ENCODE data around the gene TBC1D2. TPM values are rescaled to one million over a fixed set of nuclear protein-coding genes. Genes with fewer than 3 reads are reported as not detected.

The TBC1D2 gene
- total and polyA plus RNA-seq, 4 donors, result 3.4 to 9.5 (median 4.8) TPM

- Histone ChIP-seq H3K36me3 (ENCODE audit: control insufficient read depth, insufficient read depth, low read length) (peaks cover 13% of the 10 kb centered on the region), H3K27ac (ENCODE audit: low read depth, low read length) (no peak overlapping the region), H3K27me3 (ENCODE audit: control insufficient read depth, insufficient read depth, low read length) (no peaks in the 10 kb centered on the region), H3K4me3 (ENCODE audit: low read depth, low read length) (no peak overlapping the region), H3K9me3 (ENCODE audit: control insufficient read depth, insufficient read depth, low read length) (no peaks in the 10 kb centered on the region), H3K4me1 (ENCODE audit: control insufficient read depth, insufficient read depth, low read length) (peaks cover 5% of the 10 kb centered on the region)
- DNase-seq (ENCODE audit: low read depth in 4 of 6, low spot score in 6 of 6), result no peak
- 82% methylated on average over 4 of the region's 6 CpGs for WGBS (ENCODE audit: insufficient coverage)
Observed at GRCh38 chr9:98225015-98225442, 30.4 kb downstream of the TBC1D2 start.

GRCh38 chr9:98222885-98223691 is 32.4 kb downstream of the TBC1D2 start:
- Histone ChIP-seq H3K27me3 (ENCODE audit: control insufficient read depth, insufficient read depth, low read length) (no peaks in the 10 kb centered on the region), H3K9me3 (ENCODE audit: control insufficient read depth, insufficient read depth, low read length) (no peaks in the 10 kb centered on the region)

DNA sequence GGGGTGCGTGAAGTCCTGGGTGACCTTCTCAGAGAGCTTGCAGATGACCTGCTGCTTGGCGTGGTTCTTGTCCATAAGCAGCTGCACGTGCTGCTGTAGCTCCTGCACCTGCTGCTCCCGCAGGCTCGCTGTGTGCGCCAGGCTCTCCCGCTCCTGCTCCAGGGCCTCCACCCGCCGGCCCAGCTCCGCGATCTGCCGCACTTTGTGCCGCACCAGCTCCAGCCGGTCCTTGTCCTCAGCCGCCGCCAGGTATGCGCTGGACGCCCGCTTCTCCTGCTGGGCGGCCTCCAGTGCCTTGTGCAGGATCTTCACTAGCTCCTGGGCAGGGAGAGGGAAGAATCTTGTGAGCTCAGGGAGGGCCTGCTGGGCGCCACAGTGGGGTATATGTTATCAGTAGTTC is 34.5 kb downstream of the TBC1D2 start:
- H3K27ac ChIP-seq (ENCODE audit: low read depth, low read length), result no peak overlapping the region
- H3K4me3 ChIP-seq (ENCODE audit: low read depth, low read length), result no peak overlapping the region
- peaks cover 5% of the 10 kb centered on the region for H3K4me1 ChIP-seq (ENCODE audit: control insufficient read depth, insufficient read depth, low read length)
- no peaks in the 10 kb centered on the region for H3K9me3 ChIP-seq (ENCODE audit: control insufficient read depth, insufficient read depth, low read length)
- DNase-seq (ENCODE audit: low read depth in 4 of 6, low spot score in 6 of 6), result no peak
- H3K27me3 ChIP-seq (ENCODE audit: control insufficient read depth, insufficient read depth, low read length), result no peaks in the 10 kb centered on the region
- 86% methylated on average over 12 of the region's 21 CpGs for WGBS (ENCODE audit: insufficient coverage)
- peaks cover 31% of the 10 kb centered on the region for H3K36me3 ChIP-seq (ENCODE audit: control insufficient read depth, insufficient read depth, low read length)

More at GRCh38 chr9:98222885-98223691, 32.4 kb downstream of the TBC1D2 start:
- DNase-seq (ENCODE audit: low read depth in 4 of 6, low spot score in 6 of 6), result no peak
- Histone ChIP-seq H3K4me3 (ENCODE audit: low read depth, low read length) (no peak overlapping the region), H3K27ac (ENCODE audit: low read depth, low read length) (no peak overlapping the region), H3K4me1 (ENCODE audit: control insufficient read depth, insufficient read depth, low read length) (peaks cover 5% of the 10 kb centered on the region), H3K36me3 (ENCODE audit: control insufficient read depth, insufficient read depth, low read length) (peaks cover 19% of the 10 kb centered on the region)
- WGBS (ENCODE audit: insufficient coverage), result 70% methylated on average over 2 of the region's 5 CpGs

- peaks cover 11% of the 10 kb centered on the region for H3K4me1 ChIP-seq (ENCODE audit: control insufficient read depth, insufficient read depth, low read length)
- H3K27me3 ChIP-seq (ENCODE audit: control insufficient read depth, insufficient read depth, low read length), result no peaks in the 10 kb centered on the region
- H3K27ac ChIP-seq (ENCODE audit: low read depth, low read length), result no peak overlapping the region
- peaks cover 32% of the 10 kb centered on the region for H3K36me3 ChIP-seq (ENCODE audit: control insufficient read depth, insufficient read depth, low read length)
- H3K9me3 ChIP-seq (ENCODE audit: control insufficient read depth, insufficient read depth, low read length), result no peaks in the 10 kb centered on the region
- 97% methylated on average over 5 of the region's 11 CpGs for WGBS (ENCODE audit: insufficient coverage)
- no peak overlapping the region for H3K4me3 ChIP-seq (ENCODE audit: low read depth, low read length)
- DNase-seq (ENCODE audit: low read depth in 4 of 6, low spot score in 6 of 6), result no peak
Observed at GRCh38 chr9:98219794-98220370, 35.6 kb downstream of the TBC1D2 start.

DNA sequence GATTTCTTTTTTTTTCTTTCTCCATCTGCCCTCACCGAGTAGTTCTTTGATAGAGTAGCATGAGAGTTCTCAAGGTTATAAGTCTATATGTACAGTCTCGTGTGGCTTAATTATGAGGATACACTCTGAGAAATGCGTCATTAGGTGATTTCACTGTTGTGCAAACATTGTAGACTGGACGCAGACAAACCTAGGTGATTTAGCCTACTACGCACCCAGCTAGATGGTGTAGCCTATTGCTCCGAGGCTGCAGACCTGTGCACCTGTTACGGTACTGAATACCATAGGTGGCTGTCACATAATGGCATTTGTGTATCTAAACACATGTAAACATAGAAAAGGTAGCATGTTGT is 36.1 kb downstream of the TBC1D2 start:
- Histone ChIP-seq H3K4me3 (ENCODE audit: low read depth, low read length) (no peak overlapping the region), H3K36me3 (ENCODE audit: control insufficient read depth, insufficient read depth, low read length) (peaks cover 35% of the 10 kb centered on the region), H3K9me3 (ENCODE audit: control insufficient read depth, insufficient read depth, low read length) (no peaks in the 10 kb centered on the region), H3K4me1 (ENCODE audit: control insufficient read depth, insufficient read depth, low read length) (peaks cover 16% of the 10 kb centered on the region), H3K27me3 (ENCODE audit: control insufficient read depth, insufficient read depth, low read length) (no peaks in the 10 kb centered on the region), H3K27ac (ENCODE audit: low read depth, low read length) (no peak overlapping the region)
- DNase-seq (ENCODE audit: low read depth in 4 of 6, low spot score in 6 of 6), result no peak
- 93% methylated on average over 6 of the region's 7 CpGs for WGBS (ENCODE audit: insufficient coverage)

GRCh38 chr9:98218562-98219363 is 36.7 kb downstream of the TBC1D2 start:
- Histone ChIP-seq H3K36me3 (ENCODE audit: control insufficient read depth, insufficient read depth, low read length) (peaks cover 35% of the 10 kb centered on the region), H3K9me3 (ENCODE audit: control insufficient read depth, insufficient read depth, low read length) (no peaks in the 10 kb centered on the region), H3K4me1 (ENCODE audit: control insufficient read depth, insufficient read depth, low read length) (peaks cover 17% of the 10 kb centered on the region), H3K27ac (ENCODE audit: low read depth, low read length) (no peak overlapping the region), H3K4me3 (ENCODE audit: low read depth, low read length) (no peak overlapping the region), H3K27me3 (ENCODE audit: control insufficient read depth, insufficient read depth, low read length) (no peaks in the 10 kb centered on the region)
- DNase-seq (ENCODE audit: low read depth in 4 of 6, low spot score in 6 of 6), result no peak
- 83% methylated on average over 4 of the region's 11 CpGs for WGBS (ENCODE audit: insufficient coverage)

DNA sequence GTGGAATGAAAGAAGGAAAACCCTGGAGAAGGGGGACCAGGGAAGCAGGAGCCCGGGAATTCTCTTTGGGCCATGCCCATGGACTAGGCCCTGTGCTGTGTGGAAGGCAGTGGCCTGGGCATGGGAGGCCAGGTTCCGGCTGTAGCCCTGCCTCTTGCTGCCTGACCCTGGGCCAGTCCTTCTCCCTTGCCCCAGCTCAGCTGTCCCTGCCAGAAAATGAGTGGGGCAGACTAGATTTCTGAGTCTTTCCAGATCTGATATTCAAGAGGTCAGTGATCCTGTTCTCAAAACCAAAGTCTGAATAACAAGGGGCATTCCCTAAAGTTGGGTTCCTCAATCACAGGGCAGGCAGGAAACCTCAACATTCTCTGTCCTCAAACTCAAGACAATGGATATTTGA is 38.2 kb downstream of the TBC1D2 start:
- H3K27ac ChIP-seq (ENCODE audit: low read depth, low read length), result no peak overlapping the region
- H3K9me3 ChIP-seq (ENCODE audit: control insufficient read depth, insufficient read depth, low read length), result no peaks in the 10 kb centered on the region
- peaks cover 11% of the 10 kb centered on the region for H3K4me1 ChIP-seq (ENCODE audit: control insufficient read depth, insufficient read depth, low read length)
- no peak overlapping the region for H3K4me3 ChIP-seq (ENCODE audit: low read depth, low read length)
- DNase-seq (ENCODE audit: low read depth in 4 of 6, low spot score in 6 of 6), result no peak
- WGBS (ENCODE audit: insufficient coverage), result 100% methylated on average over 2 of the region's 2 CpGs
- H3K27me3 ChIP-seq (ENCODE audit: control insufficient read depth, insufficient read depth, low read length), result no peaks in the 10 kb centered on the region
- peaks cover 39% of the 10 kb centered on the region for H3K36me3 ChIP-seq (ENCODE audit: control insufficient read depth, insufficient read depth, low read length)

GRCh38 chr9:98216391-98216790 is 39.1 kb downstream of the TBC1D2 start:
- no peaks in the 10 kb centered on the region for H3K27me3 ChIP-seq (ENCODE audit: control insufficient read depth, insufficient read depth, low read length)
- 83% methylated on average over 1 of the region's 3 CpGs for WGBS (ENCODE audit: insufficient coverage)

GRCh38 chr9:98215821-98216220 is 39.6 kb downstream of the TBC1D2 start:
- Histone ChIP-seq H3K36me3 (ENCODE audit: control insufficient read depth, insufficient read depth, low read length) (peaks cover 38% of the 10 kb centered on the region), H3K4me3 (ENCODE audit: low read depth, low read length) (no peak overlapping the region), H3K4me1 (ENCODE audit: control insufficient read depth, insufficient read depth, low read length) (peaks cover 12% of the 10 kb centered on the region), H3K27ac (ENCODE audit: low read depth, low read length) (no peak overlapping the region), H3K9me3 (ENCODE audit: control insufficient read depth, insufficient read depth, low read length) (no peaks in the 10 kb centered on the region), H3K27me3 (ENCODE audit: control insufficient read depth, insufficient read depth, low read length) (no peaks in the 10 kb centered on the region)
- DNase-seq (ENCODE audit: low read depth in 4 of 6, low spot score in 6 of 6), result peak in 1 of 6 donors; percentile 8
- WGBS (ENCODE audit: insufficient coverage), result 76% methylated on average over 5 of the region's 9 CpGs

More at GRCh38 chr9:98216391-98216790, 39.1 kb downstream of the TBC1D2 start:
- Histone ChIP-seq H3K4me1 (ENCODE audit: control insufficient read depth, insufficient read depth, low read length) (peaks cover 11% of the 10 kb centered on the region), H3K27ac (ENCODE audit: low read depth, low read length) (no peak overlapping the region), H3K4me3 (ENCODE audit: low read depth, low read length) (no peak overlapping the region), H3K36me3 (ENCODE audit: control insufficient read depth, insufficient read depth, low read length) (peaks cover 39% of the 10 kb centered on the region), H3K9me3 (ENCODE audit: control insufficient read depth, insufficient read depth, low read length) (no peaks in the 10 kb centered on the region)
- no peak for DNase-seq (ENCODE audit: low read depth in 4 of 6, low spot score in 6 of 6)

Measured in spinal cord (tissue), 10 donors.